AG08396 (cell line): ENCODE measurements around the gene C1QTNF9.
"Not testable (repeated sequence)": the region's sequence is repeated elsewhere in the genome, so short reads cannot be mapped to it uniquely, and the experiment has no call there.

Experiments used
- DNase-seq: peaks from one replicate; pipeline ENCODE4 v3.0.0; 2012; ENCODE audit warnings: low spot score, mixed read lengths

C1QTNF9 gene

GRCh38 chr13:24323036-24323738 is 13.8 kb downstream of the C1QTNF9 start:
- no peak for DNase-seq

GRCh38 chr13:24323739-24324075 is 14.3 kb downstream of the C1QTNF9 start:
- DNase-seq, result no peak

- DNase-seq, result not testable (repeated sequence)
Observed at GRCh38 chr13:24327598-24327997, 18.2 kb downstream of the C1QTNF9 start.

- no peak for DNase-seq
Observed at GRCh38 chr13:24328145-24328544, 18.8 kb downstream of the C1QTNF9 start.

GRCh38 chr13:24338721-24339120 is 29.3 kb downstream of the C1QTNF9 start:
- DNase-seq, result no peak

DNA sequence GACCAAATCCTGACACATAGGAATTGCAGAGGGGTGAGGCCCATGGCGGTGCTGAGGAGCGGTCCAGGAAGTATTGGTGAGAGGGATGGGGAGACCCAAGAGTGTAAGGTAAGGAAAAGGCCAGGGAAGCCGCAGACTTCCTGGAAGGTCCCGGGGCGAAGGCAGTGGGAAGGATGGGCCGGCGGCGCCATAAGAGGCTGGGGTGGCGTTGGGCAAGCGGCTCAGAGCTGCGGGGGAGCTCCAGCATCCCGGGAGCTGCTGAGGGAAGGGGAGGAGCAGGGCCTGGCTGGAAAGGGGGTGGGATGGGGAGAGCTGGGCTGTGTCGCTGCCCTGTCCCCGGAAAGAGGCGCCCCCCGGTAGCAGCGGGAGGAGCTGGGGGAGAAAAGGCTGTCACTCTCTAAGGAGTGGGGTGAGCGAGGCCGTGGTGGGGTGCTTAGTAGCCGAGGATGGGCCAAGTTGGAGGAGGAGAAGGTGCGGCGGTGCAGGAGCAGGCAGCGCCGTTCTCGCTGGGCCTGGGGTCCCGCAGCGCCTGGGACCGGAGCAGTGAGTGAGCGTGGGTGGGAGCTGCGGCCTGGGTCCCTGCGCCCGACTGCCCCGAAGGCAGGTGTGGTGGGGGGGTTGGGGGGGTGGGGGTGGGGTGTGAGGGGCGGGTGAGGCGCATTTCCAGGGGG is 30.7 kb downstream of the C1QTNF9 start:
- no peak for DNase-seq

DNA sequence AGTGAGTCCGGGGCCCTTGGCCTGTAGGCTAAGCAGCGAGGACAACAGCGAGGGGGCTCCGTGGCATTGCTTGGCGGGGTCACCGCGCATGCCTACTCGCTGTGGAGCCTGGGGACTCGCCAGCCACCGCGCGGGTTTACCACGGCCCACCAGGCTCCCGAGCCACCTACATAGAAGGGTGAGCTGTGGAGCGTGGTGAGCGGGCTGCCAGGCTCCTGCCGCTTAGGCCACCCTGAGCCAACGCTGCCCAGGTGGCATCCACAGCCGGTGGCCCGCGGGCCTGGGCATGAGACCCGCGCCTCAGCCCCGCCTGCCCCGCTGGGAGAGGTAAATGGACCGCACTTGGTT is 31.2 kb downstream of the C1QTNF9 start:
- DNase-seq, result no peak

DNA sequence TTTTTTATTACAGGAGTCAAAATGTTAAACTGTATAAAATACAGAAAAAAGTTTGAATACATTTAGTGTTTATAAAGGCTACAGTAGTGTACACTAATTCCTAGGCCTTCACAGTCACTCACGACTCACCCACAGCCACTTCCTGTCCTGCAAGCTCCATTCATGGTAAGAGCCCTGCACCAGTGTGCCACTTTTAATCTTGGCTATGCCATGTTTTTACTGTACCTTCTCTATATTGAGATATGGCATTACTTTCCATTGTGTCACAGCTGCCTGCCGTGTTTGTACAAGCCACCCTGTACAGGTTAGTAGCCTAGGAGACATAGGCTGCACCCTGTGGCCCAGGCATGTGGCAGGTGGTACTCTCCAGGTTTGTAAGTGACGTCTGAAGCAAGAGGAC is 32.1 kb downstream of the C1QTNF9 start:
- peak; percentile 36 for DNase-seq

DNA sequence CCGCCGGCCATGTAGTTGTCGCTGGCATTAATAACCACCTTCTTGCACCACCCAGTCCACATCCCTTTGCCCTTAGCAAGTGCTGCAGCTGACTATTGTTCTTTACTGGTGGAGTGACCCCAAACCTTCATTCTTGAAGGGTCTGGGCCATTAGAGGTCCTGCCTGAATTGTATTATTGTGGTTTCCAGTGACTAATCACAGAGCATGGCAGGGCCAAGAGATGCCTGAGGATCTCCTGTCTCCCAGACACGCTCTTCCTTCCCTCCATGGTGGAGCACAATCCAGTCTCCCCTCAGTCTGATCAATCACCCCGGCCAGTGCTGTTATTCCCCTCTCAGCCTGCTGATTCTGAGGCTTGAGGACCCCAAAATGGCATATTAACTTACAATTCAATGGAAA is 39.0 kb downstream of the C1QTNF9 start:
- DNase-seq, result no peak

DNA sequence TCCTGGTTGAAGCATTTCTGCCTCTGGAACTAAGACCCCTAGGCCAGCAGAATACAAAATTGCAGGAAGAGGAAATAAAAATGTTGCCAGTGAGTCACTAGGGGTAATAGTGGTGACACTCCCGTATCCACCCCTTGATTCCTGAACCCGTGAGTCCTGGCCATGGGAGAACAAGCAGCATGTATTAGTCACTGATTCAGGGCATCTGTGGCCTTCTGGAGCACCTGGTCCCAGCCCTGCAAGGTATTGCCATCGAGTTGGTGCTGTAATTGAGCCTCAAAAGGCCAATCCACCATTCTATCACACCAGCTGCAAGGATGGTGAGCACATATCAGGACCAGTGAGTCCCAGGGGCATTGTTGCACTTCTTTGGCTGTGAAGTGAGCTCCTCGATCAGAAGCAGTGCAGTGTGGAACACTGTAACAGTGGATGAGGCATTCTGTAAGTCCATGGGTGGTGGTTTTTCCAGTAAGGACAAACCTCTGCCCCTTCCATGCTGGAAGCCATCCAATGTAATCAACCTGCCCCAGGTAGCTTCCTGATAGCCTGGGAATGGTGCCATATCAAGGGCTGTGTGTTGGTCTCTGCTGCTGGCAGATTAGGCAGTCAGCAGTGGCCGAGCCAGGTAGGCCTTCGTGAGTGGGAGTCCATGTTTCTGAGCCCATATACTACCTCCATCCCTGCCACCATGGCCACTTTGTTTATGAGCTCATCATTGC is 39.6 kb downstream of the C1QTNF9 start:
- no peak for DNase-seq

- DNase-seq, result not testable (repeated sequence)
Observed at GRCh38 chr13:24349778-24350664, 40.6 kb downstream of the C1QTNF9 start.

GRCh38 chr13:24351423-24351822 is 42.0 kb downstream of the C1QTNF9 start:
- DNase-seq, result no peak

- no peak for DNase-seq
Observed at GRCh38 chr13:24353736-24354135, 44.4 kb downstream of the C1QTNF9 start.

- no peak for DNase-seq
Observed at GRCh38 chr13:24355103-24355502, 45.7 kb downstream of the C1QTNF9 start.

DNA sequence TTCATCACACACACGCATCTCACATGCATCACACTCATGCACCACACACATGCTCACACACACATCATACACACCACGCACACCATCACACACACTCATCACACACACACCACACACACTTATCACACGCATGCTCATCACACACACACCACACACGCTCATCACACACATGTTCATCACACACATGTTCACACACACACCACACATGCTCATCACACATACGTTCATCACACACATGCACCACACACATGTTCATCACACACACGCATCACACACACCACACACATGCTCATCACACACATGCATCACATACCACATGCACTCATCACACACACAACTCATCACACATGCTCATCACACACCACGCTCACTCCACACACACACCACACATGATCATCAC is 46.9 kb downstream of the C1QTNF9 start:
- DNase-seq, result no peak

DNA sequence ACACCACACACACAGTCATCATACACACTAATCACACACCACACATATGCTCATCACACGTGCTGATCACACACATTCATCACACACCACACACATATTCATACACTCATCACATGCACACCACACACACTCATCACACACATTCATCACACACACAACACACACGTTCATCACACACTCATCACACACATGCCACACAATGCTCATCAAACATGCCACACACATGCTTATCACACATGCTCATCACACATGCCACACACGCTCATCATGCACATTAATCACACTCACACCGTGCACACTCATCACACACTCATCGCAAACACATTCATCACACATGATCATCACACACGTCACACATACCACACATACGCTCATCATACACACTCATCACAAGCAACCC is 47.5 kb downstream of the C1QTNF9 start:
- DNase-seq, result no peak

DNA sequence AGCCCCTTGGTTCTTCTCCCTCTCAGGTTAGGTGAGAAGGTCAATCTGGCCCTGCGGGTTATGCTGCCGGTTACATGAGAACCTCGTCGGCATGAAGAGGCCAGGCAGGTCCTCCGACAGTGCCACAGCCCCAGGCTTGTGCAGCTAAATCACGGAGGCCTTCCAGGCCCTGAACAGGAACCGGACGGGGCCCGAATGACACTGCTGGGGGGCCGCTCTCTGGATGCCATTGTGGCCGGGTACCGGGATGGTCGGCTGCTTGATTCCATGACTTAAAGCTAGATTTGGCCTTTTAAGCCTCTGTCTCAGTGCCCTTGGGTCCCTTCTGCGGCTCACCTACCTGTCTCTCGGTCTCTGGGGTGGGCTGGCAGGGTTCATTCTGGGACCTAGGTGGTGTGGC is 48.4 kb downstream of the C1QTNF9 start:
- no peak for DNase-seq

DNA sequence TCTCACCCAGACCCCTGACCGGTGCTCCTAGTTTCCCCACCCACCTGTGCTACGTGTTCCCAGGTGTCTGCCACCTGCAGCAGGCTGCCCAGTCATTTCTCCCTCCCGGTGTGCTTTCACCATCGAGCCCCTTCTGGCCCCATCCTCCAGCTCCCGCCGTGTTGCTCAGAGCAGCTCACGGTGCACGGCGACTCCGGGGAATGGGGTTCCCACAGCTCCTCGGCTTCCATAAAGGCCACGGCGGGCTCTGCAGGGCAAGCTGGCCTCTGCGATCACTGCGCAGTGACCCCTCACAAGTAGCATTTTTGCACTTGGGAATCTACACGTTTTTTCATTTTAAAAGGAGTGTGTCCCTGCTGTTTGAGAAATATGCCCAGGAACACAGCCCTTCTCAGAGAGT is 49.5 kb downstream of the C1QTNF9 start:
- not testable (repeated sequence) for DNase-seq

GRCh38 chr13:24359252-24359651 is 49.9 kb downstream of the C1QTNF9 start:
- DNase-seq, result not testable (repeated sequence)

DNA sequence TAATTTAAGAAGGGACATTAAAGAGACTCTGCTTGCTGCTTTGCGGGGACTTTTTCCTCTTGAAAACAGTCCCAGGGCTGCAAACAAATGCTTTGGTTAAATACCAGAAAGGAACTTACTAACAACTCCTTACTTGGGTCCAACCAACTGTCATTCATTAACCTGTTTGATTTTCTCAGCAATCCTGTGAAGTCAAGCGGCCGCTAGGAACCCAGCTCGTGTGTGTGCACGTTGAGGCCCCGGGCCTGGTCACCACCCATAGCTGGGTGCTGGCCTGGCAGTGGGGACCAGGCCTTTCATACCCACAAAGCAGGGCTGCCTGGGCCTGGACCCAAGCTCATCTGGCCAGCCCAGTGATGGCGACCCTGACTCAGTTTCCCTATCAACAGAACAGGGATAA is 50.7 kb downstream of the C1QTNF9 start:
- no peak for DNase-seq

GRCh38 chr13:24361113-24361512 is 51.7 kb downstream of the C1QTNF9 start:
- DNase-seq, result no peak

DNA sequence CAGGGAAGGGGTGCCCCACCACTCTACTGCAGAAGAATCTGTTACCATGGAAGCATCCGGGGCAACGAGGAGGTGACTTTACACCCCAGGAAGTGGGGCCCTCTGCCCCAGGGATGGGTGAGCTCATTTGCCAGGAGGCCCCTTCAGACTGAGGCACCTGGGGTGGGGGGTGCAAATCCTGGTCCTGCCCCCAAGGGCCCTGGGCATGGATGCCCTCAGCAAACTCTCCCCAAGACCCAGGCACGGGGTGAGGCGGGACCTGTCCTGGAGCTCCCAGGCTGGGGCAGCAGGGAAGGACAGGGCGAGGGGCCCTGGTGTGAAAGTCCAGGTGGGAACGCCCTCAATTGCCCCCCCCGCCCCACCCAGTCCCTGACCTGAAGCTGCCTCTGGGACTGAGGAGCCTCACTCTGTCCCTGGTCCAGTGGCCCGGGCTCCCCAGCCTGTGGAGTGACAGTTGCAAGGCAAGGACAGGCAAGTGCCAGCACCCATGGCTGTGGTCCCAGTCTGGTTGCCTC is 52.5 kb downstream of the C1QTNF9 start:
- DNase-seq, result no peak
